GM12891 (cell line): ENCODE results near the gene PAX8.
"Not testable (repeated sequence)": the region's sequence is repeated elsewhere in the genome, so short reads cannot be mapped to it uniquely, and the experiment has no call there.

Experiments
- POLR2A ChIP-seq: IDR thresholded peaks from 2 replicates; pipeline ENCODE4 v1.6.1; 2011; ENCODE audit warnings: low read depth, low read length, control low read depth
- POU2F2 ChIP-seq: IDR thresholded peaks from 2 replicates; pipeline ENCODE4 v1.6.1; 2011; ENCODE audit warnings: low read depth, mild to moderate bottlenecking, control low read depth, low read length, moderate library complexity

GRCh38 chr2:113308784-113309183 lies 30.1 kb upstream of the PAX8 start:
- not testable (repeated sequence) for TF ChIP-seq POLR2A, POU2F2
